NCI-H1417 (cell line): ENCODE data around the gene BCOR.

ENCODE experiments used
- DNase-seq, 3 experiments: peaks; one replicate each; lab custom pipeline; 2025; lab: John Stamatoyannopoulos, UW

BCOR gene

GRCh38 chrX:40003428-40004245 is 94.1 kb downstream of the BCOR start:
- DNase-seq: peak in 1 of 3 experiments; percentile 31

- no peak for DNase-seq
Observed at GRCh38 chrX:40003071-40003427, 94.7 kb downstream of the BCOR start.
